ENCODE measurements around the gene TBXAS1.

- TF ChIP-seq CTCF (IDR thresholded peaks at IDR 0.05; ENCODE audit: low read depth, low read length, missing input control) (no peak), SP1 (IDR thresholded peaks at IDR 0.05) (no peak), REST (IDR thresholded peaks at IDR 0.05) (no peak), FOXA2 (IDR thresholded peaks at IDR 0.05) (no peak)
These were observed 192.5 kb downstream of the TBXAS1 start for GRCh38 chr7:140021603-140022002.

All from liver (tissue), 3 donors.